Fibroblast of lung (primary cell): ENCODE results near the gene EYS.

Experiments
- EZH2 ChIP-seq: IDR thresholded peaks from 2 replicates; pipeline ENCODE4 v1.5.1; 2012; ENCODE audit warnings: low read length, control low read depth, mild to moderate bottlenecking; ENCODE audit errors: missing control alignments
- TF ChIP-seq, protein P1 (sequence below), 2 donors: IDR thresholded peaks in 1 of 2; conservative IDR thresholded peaks in 1 of 2; 1 replicate in 1 of 2; 2 replicates in 1 of 2; pipeline ENCODE4 v1.5.1; 2011 to 2012; ENCODE audit warnings: low read length in 2 of 2, control low read depth in 1 of 2, inconsistent platforms in 1 of 2, low read depth in 1 of 2, mild to moderate bottlenecking in 1 of 2

DNA sequence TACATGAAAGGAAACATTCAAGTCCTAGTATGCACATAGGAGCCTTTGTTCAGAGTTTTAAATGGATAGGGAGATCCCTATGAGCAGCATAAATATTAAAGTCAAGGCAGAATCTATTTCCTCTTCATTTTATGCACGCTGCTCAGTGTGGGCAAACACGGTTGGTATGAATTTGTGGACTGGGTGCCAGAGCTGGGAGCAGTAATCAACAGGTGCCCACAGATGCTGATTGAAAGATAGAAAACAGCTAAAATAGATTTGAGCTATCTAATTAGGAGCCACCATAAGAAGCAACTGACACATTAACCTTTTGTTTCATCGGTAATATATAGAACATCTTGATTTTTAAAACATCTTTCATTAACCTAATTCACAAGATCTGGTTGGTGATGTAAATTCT lies 175.5 kb downstream of the EYS start:
- TF ChIP-seq EZH2 = no peak
- TF ChIP-seq, protein P1, sequence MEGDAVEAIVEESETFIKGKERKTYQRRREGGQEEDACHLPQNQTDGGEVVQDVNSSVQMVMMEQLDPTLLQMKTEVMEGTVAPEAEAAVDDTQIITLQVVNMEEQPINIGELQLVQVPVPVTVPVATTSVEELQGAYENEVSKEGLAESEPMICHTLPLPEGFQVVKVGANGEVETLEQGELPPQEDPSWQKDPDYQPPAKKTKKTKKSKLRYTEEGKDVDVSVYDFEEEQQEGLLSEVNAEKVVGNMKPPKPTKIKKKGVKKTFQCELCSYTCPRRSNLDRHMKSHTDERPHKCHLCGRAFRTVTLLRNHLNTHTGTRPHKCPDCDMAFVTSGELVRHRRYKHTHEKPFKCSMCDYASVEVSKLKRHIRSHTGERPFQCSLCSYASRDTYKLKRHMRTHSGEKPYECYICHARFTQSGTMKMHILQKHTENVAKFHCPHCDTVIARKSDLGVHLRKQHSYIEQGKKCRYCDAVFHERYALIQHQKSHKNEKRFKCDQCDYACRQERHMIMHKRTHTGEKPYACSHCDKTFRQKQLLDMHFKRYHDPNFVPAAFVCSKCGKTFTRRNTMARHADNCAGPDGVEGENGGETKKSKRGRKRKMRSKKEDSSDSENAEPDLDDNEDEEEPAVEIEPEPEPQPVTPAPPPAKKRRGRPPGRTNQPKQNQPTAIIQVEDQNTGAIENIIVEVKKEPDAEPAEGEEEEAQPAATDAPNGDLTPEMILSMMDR (conservative IDR thresholded peaks at IDR 0.05 in 1 of 2, IDR thresholded peaks at IDR 0.05 in 1 of 2; ENCODE audit: low read depth in 1 of 2, low read length in 2 of 2) = no peak
